ENCODE results near the gene XPNPEP2.

The XPNPEP2 gene

GRCh38 chrX:129781134-129781672 lies 42.4 kb downstream of the XPNPEP2 start:
- no peak for DNase-seq (ENCODE audit: low read depth)
- no peak overlapping the region for H3K4me3 ChIP-seq (ENCODE audit: control insufficient read depth, low read depth, low read length)
- TF ChIP-seq CTCF (conservative IDR thresholded peaks at IDR 0.05; ENCODE audit: control insufficient read depth, insufficient read depth, low read depth, low read length), result no peak

GRCh38 chrX:129781680-129782495 lies 43.1 kb downstream of the XPNPEP2 start:
- no peak for DNase-seq (ENCODE audit: low read depth)
- no peak overlapping the region for H3K4me3 ChIP-seq (ENCODE audit: control insufficient read depth, low read depth, low read length)
- no peak for TF ChIP-seq CTCF (conservative IDR thresholded peaks at IDR 0.05; ENCODE audit: control insufficient read depth, insufficient read depth, low read depth, low read length)

- no peak for DNase-seq (ENCODE audit: low read depth)
- no peak for TF ChIP-seq CTCF (conservative IDR thresholded peaks at IDR 0.05; ENCODE audit: control insufficient read depth, insufficient read depth, low read depth, low read length)
- no peak overlapping the region for H3K4me3 ChIP-seq (ENCODE audit: control insufficient read depth, low read depth, low read length)
These were observed 43.9 kb downstream of the XPNPEP2 start for GRCh38 chrX:129782706-129783105.

- TF ChIP-seq CTCF (conservative IDR thresholded peaks at IDR 0.05; ENCODE audit: control insufficient read depth, insufficient read depth, low read depth, low read length), result no peak
- DNase-seq (ENCODE audit: low read depth), result no peak
- H3K4me3 ChIP-seq (ENCODE audit: control insufficient read depth, low read depth, low read length), result no peak overlapping the region
These were observed 44.5 kb downstream of the XPNPEP2 start for GRCh38 chrX:129783291-129783713.

- no peak for TF ChIP-seq CTCF (conservative IDR thresholded peaks at IDR 0.05; ENCODE audit: control insufficient read depth, insufficient read depth, low read depth, low read length)
- no peak overlapping the region for H3K4me3 ChIP-seq (ENCODE audit: control insufficient read depth, low read depth, low read length)
- no peak for DNase-seq (ENCODE audit: low read depth)
These were observed 45.6 kb downstream of the XPNPEP2 start for GRCh38 chrX:129784371-129784770.

GRCh38 chrX:129785160-129785947 lies 46.6 kb downstream of the XPNPEP2 start:
- no peak for DNase-seq (ENCODE audit: low read depth)
- TF ChIP-seq CTCF (conservative IDR thresholded peaks at IDR 0.05; ENCODE audit: control insufficient read depth, insufficient read depth, low read depth, low read length), result no peak
- H3K4me3 ChIP-seq (ENCODE audit: control insufficient read depth, low read depth, low read length), result no peak overlapping the region

All from fibroblast of mammary gland (primary cell).